GM18520 (cell line): ENCODE data around the gene TARDBP.
A peak's percentile ranks its signal among the peaks of the same experiment; 100 is the strongest.
"Not testable (repeated sequence)": the region's sequence is repeated elsewhere in the genome, so short reads cannot be mapped to it uniquely, and the experiment has no call there.

Experiments
- ATAC-seq: cut with Tn5 transposase; IDR thresholded peaks from one replicate; pipeline ENCODE4 v1.9.1; 2021; ENCODE audit not compliant: unreplicated experiment

Gene TARDBP

GRCh38 chr1:11012260-11013159, at the start of gene TARDBP:
Gene TARDBP, plus strand, starts transcription at chr1:11012654. Its CDS starts 1,074 bp downstream, at chr1:11013728.
- peak; percentile 71 for ATAC-seq

- ATAC-seq = no peak
Observed at GRCh38 chr1:10965546-10966226, 46.8 kb upstream of the TARDBP start.

- no peak for ATAC-seq
Observed at GRCh38 chr1:10967090-10967489, 45.4 kb upstream of the TARDBP start.

GRCh38 chr1:10968411-10968826, 44.0 kb upstream of the TARDBP start:
- ATAC-seq = no peak

GRCh38 chr1:10969267-10969970, 43.0 kb upstream of the TARDBP start:
- ATAC-seq = no peak

GRCh38 chr1:10969971-10970332, 42.5 kb upstream of the TARDBP start:
- ATAC-seq = no peak

GRCh38 chr1:10973552-10973951, 38.9 kb upstream of the TARDBP start:
- no peak for ATAC-seq

GRCh38 chr1:10973956-10974881, 38.2 kb upstream of the TARDBP start:
- ATAC-seq = no peak

GRCh38 chr1:10975567-10976326, 36.7 kb upstream of the TARDBP start:
- no peak for ATAC-seq

GRCh38 chr1:10978719-10979118, 33.7 kb upstream of the TARDBP start:
- no peak for ATAC-seq

GRCh38 chr1:10979483-10979920, 33.0 kb upstream of the TARDBP start:
- no peak for ATAC-seq

GRCh38 chr1:10980094-10980577, 32.3 kb upstream of the TARDBP start:
- no peak for ATAC-seq

GRCh38 chr1:10980841-10981727, 31.4 kb upstream of the TARDBP start:
- no peak for ATAC-seq

GRCh38 chr1:10986525-10986890, 25.9 kb upstream of the TARDBP start:
- ATAC-seq = no peak

- no peak for ATAC-seq
Observed at GRCh38 chr1:10987840-10988417, 24.5 kb upstream of the TARDBP start.

GRCh38 chr1:10989095-10989494, 23.4 kb upstream of the TARDBP start:
- no peak for ATAC-seq

- not testable (repeated sequence) for ATAC-seq
Observed at GRCh38 chr1:10989920-10990516, 22.4 kb upstream of the TARDBP start.

GRCh38 chr1:10990828-10991227, 21.6 kb upstream of the TARDBP start:
- ATAC-seq = no peak
